HL-60 (cell line): ENCODE data around the gene HBA2.
"Not testable (repeated sequence)": the region's sequence is repeated elsewhere in the genome, so short reads cannot be mapped to it uniquely, and the experiment has no call there.

Experiments
- DNase-seq, 2 experiments: peaks; one replicate each; pipeline ENCODE4 v3.0.0-alpha.2; 2010 to 2020; ENCODE audit warnings: low read depth in 1 of 2, low spot score in 1 of 2
- H3K27ac ChIP-seq: fragments of 250-450 bp; sonication (Bioruptor Pico); replicated peaks from 2 replicates; pipeline ENCODE4 v1.5.1; 2020; ENCODE audit warnings: mild to moderate bottlenecking, moderate library complexity
- H3K27me3 ChIP-seq: fragments of 250-450 bp; sonication (Bioruptor Pico); 2 replicates; pipeline ENCODE4 v1.5.1; 2021; ENCODE audit warnings: mild to moderate bottlenecking, moderate library complexity; ENCODE audit not compliant: insufficient read depth, poor library complexity, severe bottlenecking
- H3K4me3 ChIP-seq: replicated peaks from 2 replicates; pipeline ENCODE4 v1.5.1; 2011; ENCODE audit warnings: mild to moderate bottlenecking, control low read depth, low read length; ENCODE audit not compliant: insufficient read depth
- GABPA ChIP-seq: IDR thresholded peaks from 2 replicates; pipeline ENCODE4 v1.6.1; 2012; ENCODE audit warnings: low read depth
- POLR2AphosphoS5 ChIP-seq: IDR thresholded peaks from 2 replicates; pipeline ENCODE4 v1.6.1; 2012; ENCODE audit warnings: low read depth
- REST ChIP-seq: IDR thresholded peaks from 2 replicates; pipeline ENCODE4 v1.6.1; 2012; ENCODE audit warnings: low read depth; ENCODE audit not compliant: insufficient replicate concordance
- SPI1 ChIP-seq: IDR thresholded peaks from 2 replicates; pipeline ENCODE4 v1.6.1; 2012; ENCODE audit warnings: low read depth, mild to moderate bottlenecking, borderline replicate concordance
- TF ChIP-seq, protein P1 (sequence below): IDR thresholded peaks from one replicate; pipeline ENCODE4 v1.5.1; 2011; ENCODE audit warnings: low read length, control low read depth, inconsistent platforms; ENCODE audit not compliant: insufficient read depth

HBA2 gene

DNA sequence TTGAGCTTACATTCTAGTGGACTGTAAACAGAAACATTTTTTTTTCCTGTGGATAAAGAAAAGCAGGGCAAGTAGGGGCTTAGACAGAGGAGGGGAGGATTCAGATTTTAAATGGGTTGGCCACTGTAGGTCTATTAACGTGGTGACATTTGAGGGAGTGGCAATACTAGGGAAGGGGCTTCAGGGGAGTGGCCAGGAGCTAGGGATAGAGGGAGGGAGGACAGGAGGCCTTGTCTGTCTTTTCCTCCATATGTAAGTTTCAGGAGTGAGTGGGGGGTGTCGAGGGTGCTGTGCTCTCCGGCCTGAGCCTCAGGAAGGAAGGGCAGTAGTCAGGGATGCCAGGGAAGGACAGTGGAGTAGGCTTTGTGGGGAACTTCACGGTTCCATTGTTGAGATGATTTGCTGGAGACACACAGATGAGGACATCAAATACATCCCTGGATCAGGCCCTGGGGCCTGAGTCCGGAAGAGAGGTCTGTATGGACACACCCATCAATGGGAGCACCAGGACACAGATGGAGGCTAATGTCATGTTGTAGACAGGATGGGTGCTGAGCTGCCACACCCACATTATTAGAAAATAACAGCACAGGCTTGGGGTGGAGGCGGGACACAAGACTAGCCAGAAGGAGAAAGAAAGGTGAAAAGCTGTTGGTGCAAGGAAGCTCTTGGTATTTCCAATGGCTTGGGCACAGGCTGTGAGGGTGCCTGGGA, 13.4 kb upstream of the HBA2 start:
- TF ChIP-seq, protein P1, sequence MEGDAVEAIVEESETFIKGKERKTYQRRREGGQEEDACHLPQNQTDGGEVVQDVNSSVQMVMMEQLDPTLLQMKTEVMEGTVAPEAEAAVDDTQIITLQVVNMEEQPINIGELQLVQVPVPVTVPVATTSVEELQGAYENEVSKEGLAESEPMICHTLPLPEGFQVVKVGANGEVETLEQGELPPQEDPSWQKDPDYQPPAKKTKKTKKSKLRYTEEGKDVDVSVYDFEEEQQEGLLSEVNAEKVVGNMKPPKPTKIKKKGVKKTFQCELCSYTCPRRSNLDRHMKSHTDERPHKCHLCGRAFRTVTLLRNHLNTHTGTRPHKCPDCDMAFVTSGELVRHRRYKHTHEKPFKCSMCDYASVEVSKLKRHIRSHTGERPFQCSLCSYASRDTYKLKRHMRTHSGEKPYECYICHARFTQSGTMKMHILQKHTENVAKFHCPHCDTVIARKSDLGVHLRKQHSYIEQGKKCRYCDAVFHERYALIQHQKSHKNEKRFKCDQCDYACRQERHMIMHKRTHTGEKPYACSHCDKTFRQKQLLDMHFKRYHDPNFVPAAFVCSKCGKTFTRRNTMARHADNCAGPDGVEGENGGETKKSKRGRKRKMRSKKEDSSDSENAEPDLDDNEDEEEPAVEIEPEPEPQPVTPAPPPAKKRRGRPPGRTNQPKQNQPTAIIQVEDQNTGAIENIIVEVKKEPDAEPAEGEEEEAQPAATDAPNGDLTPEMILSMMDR, result no peak
- TF ChIP-seq SPI1, result no peak
- TF ChIP-seq GABPA, result no peak
- TF ChIP-seq POLR2AphosphoS5, result no peak
- no peak for TF ChIP-seq REST
- no peak for DNase-seq
- peaks cover 30% of the 10 kb centered on the region for H3K27me3 ChIP-seq

GRCh38 chr16:160242-160641, 12.4 kb upstream of the HBA2 start:
- not testable (repeated sequence) for DNase-seq, H3K27ac ChIP-seq, H3K4me3 ChIP-seq
- H3K27me3 ChIP-seq, result peaks cover 25% of the 10 kb centered on the region

More for the DNA sequence above, 13.4 kb upstream of the HBA2 start:
- no peak overlapping the region for H3K27ac ChIP-seq
- H3K4me3 ChIP-seq, result no peak overlapping the region

GRCh38 chr16:160691-161190, 11.9 kb upstream of the HBA2 start:
- Histone ChIP-seq H3K27me3 (peaks cover 30% of the 10 kb centered on the region), H3K27ac (no peak overlapping the region), H3K4me3 (no peak overlapping the region)
- no peak for TF ChIP-seq SPI1
- DNase-seq, result no peak

DNA sequence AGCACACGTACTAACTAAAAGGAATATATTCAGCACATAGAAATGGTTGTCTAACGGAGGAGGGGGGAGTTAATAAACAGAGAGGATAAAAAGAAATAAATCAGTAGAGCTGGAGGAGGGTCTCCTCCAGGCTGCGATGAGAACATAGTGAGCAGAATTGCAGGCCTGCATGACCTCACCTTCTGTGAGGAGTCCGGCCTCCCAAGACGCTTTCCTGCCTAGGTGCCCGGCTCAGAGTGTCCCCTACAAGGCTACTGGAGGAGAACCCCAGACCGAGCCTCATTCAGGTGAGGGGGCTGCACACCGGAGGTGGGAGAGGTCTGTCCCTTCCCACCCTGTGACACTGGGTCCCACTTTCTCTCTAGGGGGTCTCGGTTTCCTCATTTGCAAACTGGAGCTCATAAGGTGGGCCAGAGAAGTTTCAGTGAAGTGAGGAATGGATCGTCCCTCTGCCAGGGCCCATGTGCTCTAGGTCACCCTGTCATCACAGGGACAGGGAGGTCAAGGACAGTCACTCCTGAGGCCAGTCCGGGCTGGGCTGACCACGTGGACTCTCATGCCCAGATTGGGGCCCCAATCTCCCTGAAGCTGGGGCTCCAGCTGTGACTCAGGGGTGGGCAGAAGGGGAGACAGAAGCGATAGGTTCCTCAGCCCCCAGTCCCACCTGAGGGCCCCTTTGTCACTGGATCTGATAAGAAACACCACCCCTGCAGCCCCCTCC, 10.2 kb upstream of the HBA2 start:
- no peak overlapping the region for H3K4me3 ChIP-seq
- no peak for DNase-seq
- peaks cover 46% of the 10 kb centered on the region for H3K27me3 ChIP-seq
- H3K27ac ChIP-seq, result no peak overlapping the region
- no peak for TF ChIP-seq REST
- TF ChIP-seq POLR2AphosphoS5, result no peak
- TF ChIP-seq, protein P1, result no peak
- TF ChIP-seq GABPA, result no peak
- TF ChIP-seq SPI1, result no peak

GRCh38 chr16:163139-163538, 9.5 kb upstream of the HBA2 start:
- H3K27ac ChIP-seq, DNase-seq, H3K4me3 ChIP-seq: not testable (repeated sequence)
- peaks cover 48% of the 10 kb centered on the region for H3K27me3 ChIP-seq

GRCh38 chr16:163696-164095, 9.0 kb upstream of the HBA2 start:
- not testable (repeated sequence) for H3K27ac ChIP-seq, DNase-seq
- H3K27me3 ChIP-seq, result peaks cover 46% of the 10 kb centered on the region

DNA sequence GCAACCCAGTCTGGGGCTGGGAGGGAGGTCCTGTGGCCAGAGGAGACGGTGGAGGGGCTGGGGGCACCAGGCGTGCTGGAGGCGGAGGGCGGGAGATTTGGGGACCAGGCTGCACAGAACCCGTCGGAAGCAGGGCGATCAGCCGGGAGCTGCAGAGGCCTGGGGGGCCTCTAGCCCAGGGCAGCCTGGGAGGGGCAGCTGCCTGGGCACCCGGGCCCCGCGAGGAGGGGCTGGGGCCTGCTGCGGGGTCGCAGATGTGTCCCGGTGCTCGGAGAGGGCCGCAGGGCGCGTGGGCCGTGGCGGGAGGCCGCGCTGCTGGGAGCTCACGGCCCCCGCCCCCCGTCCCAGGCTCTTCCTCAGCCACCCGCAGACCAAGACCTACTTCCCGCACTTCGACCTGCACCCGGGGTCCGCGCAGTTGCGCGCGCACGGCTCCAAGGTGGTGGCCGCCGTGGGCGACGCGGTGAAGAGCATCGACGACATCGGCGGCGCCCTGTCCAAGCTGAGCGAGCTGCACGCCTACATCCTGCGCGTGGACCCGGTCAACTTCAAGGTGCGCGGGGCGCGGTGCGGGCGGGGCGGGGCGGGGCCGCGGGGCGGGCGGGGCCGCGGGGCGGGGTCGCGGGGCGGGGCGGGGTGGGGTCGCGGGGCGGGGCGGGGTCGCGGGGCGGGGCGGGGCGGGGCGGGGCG, 8.4 kb upstream of the HBA2 start:
- not testable (repeated sequence) for H3K4me3 ChIP-seq, H3K27ac ChIP-seq, DNase-seq
- peaks cover 47% of the 10 kb centered on the region for H3K27me3 ChIP-seq

More at GRCh38 chr16:163696-164095, 9.0 kb upstream of the HBA2 start:
- H3K4me3 ChIP-seq, result not testable (repeated sequence)
